ENCODE results near the gene ATP6V0A1.
A peak's percentile ranks its signal among the peaks of the same experiment; 100 is the strongest.
"Not testable (repeated sequence)": the region's sequence is repeated elsewhere in the genome, so short reads cannot be mapped to it uniquely, and the experiment has no call there.

The ATP6V0A1 gene

GRCh38 chr17:42537156-42537805, 78.6 kb downstream of the ATP6V0A1 start:
- TF ChIP-seq MAX (IDR thresholded peaks at IDR 0.05; ENCODE audit: low read depth, low read length), result no peak
- no peak for TF ChIP-seq CTCF (IDR thresholded peaks at IDR 0.05; ENCODE audit: low read depth, low read length)
- no peak for TF ChIP-seq POLR2A (IDR thresholded peaks at IDR 0.05; ENCODE audit: extremely low read depth, insufficient read length)
- no peak for TF ChIP-seq MYC (IDR thresholded peaks at IDR 0.05; ENCODE audit: low read depth, low read length)
- DNase-seq (ENCODE audit: low read depth), result no peak
- peak overlapping the region; percentile 85 for H3K4me3 ChIP-seq (ENCODE audit: low read depth, low read length)

GRCh38 chr17:42537826-42538451, 79.3 kb downstream of the ATP6V0A1 start:
- no peak overlapping the region for H3K4me3 ChIP-seq (ENCODE audit: low read depth, low read length)
- no peak for DNase-seq (ENCODE audit: low read depth)

GRCh38 chr17:42538482-42538881, 79.8 kb downstream of the ATP6V0A1 start:
- no peak overlapping the region for H3K4me3 ChIP-seq (ENCODE audit: low read depth, low read length)
- DNase-seq (ENCODE audit: low read depth), result no peak
- TF ChIP-seq MAX (IDR thresholded peaks at IDR 0.05; ENCODE audit: low read depth, low read length), result no peak
- TF ChIP-seq MYC (IDR thresholded peaks at IDR 0.05; ENCODE audit: low read depth, low read length), result no peak
- no peak for TF ChIP-seq POLR2A (IDR thresholded peaks at IDR 0.05; ENCODE audit: extremely low read depth, insufficient read length)
- TF ChIP-seq CTCF (IDR thresholded peaks at IDR 0.05; ENCODE audit: low read depth, low read length), result no peak

More at GRCh38 chr17:42537826-42538451, 79.3 kb downstream of the ATP6V0A1 start:
- TF ChIP-seq MYC (IDR thresholded peaks at IDR 0.05; ENCODE audit: low read depth, low read length) (no peak), CTCF (IDR thresholded peaks at IDR 0.05; ENCODE audit: low read depth, low read length) (no peak), MAX (IDR thresholded peaks at IDR 0.05; ENCODE audit: low read depth, low read length) (no peak), POLR2A (IDR thresholded peaks at IDR 0.05; ENCODE audit: extremely low read depth, insufficient read length) (no peak)

GRCh38 chr17:42540558-42540957, 81.9 kb downstream of the ATP6V0A1 start:
- DNase-seq (ENCODE audit: low read depth); H3K4me3 ChIP-seq (ENCODE audit: low read depth, low read length): not testable (repeated sequence)

GRCh38 chr17:42541041-42541833, 82.6 kb downstream of the ATP6V0A1 start:
- no peak for TF ChIP-seq CTCF (IDR thresholded peaks at IDR 0.05; ENCODE audit: low read depth, low read length)
- no peak for TF ChIP-seq MAX (IDR thresholded peaks at IDR 0.05; ENCODE audit: low read depth, low read length)
- no peak for TF ChIP-seq POLR2A (IDR thresholded peaks at IDR 0.05; ENCODE audit: extremely low read depth, insufficient read length)
- TF ChIP-seq MYC (IDR thresholded peaks at IDR 0.05; ENCODE audit: low read depth, low read length), result no peak
- no peak for DNase-seq (ENCODE audit: low read depth)
- no peak overlapping the region for H3K4me3 ChIP-seq (ENCODE audit: low read depth, low read length)

Data from NB4 (cell line).